Endothelial cell of umbilical vein (primary cell): ENCODE data around the gene BCAS3.
"Not testable (repeated sequence)": the region's sequence is repeated elsewhere in the genome, so short reads cannot be mapped to it uniquely, and the experiment has no call there.

ENCODE experiments used
- POLR2A ChIP-seq: IDR thresholded peaks from 2 replicates; pipeline ENCODE4 v1.6.1; 2012; ENCODE audit warnings: low read depth, mild to moderate bottlenecking, control low read depth, low read length
- TF ChIP-seq, protein P1 (sequence below), 2 donors: IDR thresholded peaks; 1 replicate in 1 of 2; 2 replicates in 1 of 2; pipeline ENCODE4 v1.5.1; 2011; ENCODE audit warnings: low read length in 2 of 2, mild to moderate bottlenecking in 2 of 2, moderate library complexity in 2 of 2, control low read depth in 1 of 2, inconsistent platforms in 1 of 2, low read depth in 1 of 2; ENCODE audit not compliant: insufficient read depth in 1 of 2; ENCODE audit errors: extremely low read depth in 1 of 2

DNA sequence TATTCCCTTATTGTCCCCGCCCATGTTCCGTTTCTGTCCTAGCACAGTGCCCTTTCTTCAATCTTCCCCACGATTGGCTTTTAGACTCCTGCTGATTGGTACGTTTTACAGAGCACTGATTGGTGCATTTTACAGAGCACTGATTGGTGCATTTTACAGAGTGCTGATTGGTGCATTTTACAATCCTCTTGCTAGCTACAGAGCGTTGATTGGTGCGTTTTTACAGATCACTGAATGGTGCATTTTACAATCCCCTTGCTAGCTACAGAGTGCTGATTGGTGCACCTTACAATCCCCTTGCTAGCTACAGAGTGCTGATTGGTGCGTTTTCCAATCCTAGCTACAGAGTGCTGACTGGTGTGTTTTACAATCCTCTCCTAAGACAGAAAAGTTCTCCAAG, 3.0 kb upstream of the BCAS3 start:
- not testable (repeated sequence) for TF ChIP-seq POLR2A
- TF ChIP-seq, protein P1, sequence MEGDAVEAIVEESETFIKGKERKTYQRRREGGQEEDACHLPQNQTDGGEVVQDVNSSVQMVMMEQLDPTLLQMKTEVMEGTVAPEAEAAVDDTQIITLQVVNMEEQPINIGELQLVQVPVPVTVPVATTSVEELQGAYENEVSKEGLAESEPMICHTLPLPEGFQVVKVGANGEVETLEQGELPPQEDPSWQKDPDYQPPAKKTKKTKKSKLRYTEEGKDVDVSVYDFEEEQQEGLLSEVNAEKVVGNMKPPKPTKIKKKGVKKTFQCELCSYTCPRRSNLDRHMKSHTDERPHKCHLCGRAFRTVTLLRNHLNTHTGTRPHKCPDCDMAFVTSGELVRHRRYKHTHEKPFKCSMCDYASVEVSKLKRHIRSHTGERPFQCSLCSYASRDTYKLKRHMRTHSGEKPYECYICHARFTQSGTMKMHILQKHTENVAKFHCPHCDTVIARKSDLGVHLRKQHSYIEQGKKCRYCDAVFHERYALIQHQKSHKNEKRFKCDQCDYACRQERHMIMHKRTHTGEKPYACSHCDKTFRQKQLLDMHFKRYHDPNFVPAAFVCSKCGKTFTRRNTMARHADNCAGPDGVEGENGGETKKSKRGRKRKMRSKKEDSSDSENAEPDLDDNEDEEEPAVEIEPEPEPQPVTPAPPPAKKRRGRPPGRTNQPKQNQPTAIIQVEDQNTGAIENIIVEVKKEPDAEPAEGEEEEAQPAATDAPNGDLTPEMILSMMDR (IDR thresholded peaks at IDR 0.05; ENCODE audit: extremely low read depth in 1 of 2, insufficient read depth in 1 of 2, low read depth in 1 of 2, low read length in 2 of 2), result not testable (repeated sequence)
